Stimulated activated CD4-positive, alpha-beta T cell treated with anti-CD3 and anti-CD28 coated beads, Interleukin-12 subunit alpha, Interleukin-12 subunit beta, amount 100 ng/mL, for 24 hours (primary cell): ENCODE results near the gene ABI3BP.
"Not testable (repeated sequence)": the region's sequence is repeated elsewhere in the genome, so short reads cannot be mapped to it uniquely, and the experiment has no call there.

Experiments
- DNase-seq, 2 experiments: peaks; one replicate each; pipeline ENCODE4 v3.0.0-alpha.2; 2020; ENCODE audit warnings: low read depth in 2 of 2

Gene ABI3BP

DNA sequence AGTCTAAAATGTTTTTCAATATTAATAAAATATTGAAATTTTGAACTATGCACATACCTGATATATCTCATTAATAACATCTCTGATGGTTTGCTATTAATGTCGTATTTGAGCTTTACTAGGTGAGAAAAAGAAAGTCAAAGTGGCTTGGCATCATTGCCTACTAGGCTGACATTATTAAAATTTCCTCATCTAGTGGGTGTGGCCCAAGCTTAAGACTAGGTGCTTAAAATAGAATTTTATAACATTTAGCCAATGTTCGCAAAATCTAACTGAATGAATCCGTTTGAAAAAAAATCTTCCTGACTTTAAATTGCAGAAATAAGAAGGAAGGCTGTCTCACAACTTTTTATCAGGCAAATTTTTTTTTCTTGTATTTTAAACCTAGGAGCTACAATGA is 46.1 kb downstream of the ABI3BP start:
- no peak for DNase-seq

DNA sequence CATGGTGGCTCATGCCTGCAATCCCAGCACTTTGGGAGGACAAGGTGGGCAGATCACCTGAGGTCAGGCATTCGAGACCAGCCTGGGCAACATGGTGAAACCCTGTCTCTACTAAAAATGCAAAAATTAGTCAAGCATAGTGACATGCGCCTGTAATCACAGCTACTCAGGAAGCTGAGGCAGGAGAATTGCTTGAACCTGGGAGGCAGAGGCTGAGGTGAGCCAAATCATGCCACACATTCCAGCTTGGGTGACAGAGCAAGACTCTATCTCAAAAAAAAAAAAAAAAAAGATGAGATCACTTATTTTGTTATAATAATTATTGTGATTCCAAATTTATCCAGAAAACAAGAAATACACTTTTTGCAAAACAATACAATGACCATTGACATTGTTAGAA is 47.1 kb downstream of the ABI3BP start:
- DNase-seq = not testable (repeated sequence)

DNA sequence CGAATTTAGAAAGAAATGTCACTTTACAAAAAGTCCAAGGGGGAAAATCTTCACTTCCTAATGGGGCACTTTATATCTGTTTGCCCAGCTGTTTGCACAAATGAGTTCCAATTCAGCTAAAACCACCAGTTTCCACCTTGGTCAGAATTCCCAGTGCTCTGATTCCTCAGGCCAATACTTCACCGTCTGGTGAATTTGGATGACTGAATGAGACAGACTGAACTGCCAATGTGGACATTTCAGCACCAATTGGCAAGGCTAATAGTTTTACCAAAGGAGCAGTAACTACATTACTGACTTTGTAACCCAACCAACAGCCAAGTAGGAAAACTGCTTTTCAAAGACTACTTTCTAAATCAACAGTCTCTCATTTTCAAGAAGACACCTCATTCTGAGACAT is 51.8 kb downstream of the ABI3BP start:
- no peak for DNase-seq

DNA sequence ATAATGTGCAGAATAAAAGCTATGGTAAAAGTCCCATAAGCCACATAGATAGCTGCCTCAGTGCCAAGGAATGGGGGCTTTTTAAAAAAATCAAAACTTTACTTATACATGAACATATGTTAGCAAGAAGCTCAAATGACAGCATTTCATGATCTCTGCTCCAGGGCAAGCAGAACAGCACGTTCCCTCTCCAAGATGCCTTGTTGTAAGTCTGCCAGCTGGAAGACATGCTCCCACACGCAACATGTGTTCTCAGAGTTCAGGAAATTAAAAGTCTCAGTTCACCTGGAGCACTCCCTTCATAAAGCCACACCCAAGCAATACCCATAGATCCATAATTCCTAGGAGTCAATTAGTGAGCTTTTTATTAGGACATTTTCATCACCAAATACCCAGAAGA is 52.2 kb downstream of the ABI3BP start:
- no peak for DNase-seq

DNA sequence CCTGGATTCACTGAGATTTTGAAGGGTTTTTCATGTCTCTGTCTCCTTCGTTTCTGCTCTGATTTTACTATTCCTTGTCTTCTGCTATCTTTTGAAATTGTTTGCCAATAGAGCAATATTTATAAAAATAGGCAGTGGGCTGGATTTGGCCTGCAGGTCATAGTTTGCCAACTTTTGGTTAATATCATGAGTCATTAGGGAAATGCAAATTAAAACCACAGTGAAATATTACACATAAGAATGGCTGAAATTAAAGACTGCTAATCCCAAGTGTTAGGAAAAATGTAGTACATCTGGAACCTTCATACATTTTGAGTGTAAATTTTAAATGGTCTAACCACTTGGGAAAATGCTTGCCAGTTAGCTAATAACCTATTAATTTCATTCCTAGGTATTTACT is 56.3 kb downstream of the ABI3BP start:
- DNase-seq = no peak

DNA sequence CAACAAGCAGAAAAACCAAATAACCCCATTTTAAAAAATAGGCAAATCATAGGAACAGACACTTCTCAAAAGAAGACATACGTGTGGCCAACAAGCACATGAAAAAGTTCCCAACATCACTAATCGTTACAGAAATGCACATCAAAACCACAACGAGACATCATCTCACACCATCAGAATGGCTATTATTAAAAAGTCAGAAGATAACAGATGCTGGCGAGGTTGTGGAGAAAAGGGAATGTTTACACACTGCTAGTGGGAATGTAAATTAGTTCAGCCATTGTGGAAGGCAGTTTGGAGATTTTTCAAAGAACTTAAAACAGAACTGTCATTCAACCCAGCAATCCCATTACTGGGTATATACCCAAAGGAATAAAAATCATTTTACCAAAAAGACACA is 60.7 kb downstream of the ABI3BP start:
- DNase-seq = no peak

DNA sequence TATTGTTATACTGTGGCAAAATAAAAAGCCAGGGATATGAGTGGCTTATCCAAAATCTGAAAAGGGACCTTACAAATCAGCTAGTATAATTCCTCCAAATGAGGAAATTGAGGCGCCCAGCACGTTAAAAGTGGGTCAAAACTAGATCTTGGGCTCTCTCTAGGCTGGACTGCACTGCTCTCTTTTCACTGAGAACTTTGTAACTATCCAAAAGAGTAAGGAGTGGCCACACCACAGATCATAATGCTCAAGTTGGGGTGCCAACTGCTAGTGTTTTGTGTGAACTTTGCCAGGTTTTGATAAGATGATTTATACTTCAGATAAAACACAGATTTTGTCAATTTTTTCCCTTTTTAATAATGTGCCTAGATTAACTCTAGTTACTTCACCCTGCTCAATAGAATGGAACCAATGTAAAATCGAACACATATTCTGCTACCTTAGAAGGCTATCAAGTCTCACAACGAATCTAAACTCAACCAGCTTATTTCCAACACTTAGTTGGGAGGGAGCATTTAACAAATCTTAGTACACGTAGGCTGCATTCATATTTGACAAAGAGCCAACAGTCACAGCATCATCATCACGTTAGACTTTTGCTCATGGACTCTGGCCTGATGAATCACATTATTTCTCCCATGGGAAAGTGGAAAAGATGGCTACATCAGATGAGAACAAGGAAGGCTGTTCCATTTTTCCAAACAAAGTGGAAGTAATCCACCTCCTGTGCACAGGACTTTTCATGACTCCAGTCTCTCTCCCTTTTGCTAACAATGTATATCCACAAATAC is 64.4 kb downstream of the ABI3BP start:
- DNase-seq = no peak

DNA sequence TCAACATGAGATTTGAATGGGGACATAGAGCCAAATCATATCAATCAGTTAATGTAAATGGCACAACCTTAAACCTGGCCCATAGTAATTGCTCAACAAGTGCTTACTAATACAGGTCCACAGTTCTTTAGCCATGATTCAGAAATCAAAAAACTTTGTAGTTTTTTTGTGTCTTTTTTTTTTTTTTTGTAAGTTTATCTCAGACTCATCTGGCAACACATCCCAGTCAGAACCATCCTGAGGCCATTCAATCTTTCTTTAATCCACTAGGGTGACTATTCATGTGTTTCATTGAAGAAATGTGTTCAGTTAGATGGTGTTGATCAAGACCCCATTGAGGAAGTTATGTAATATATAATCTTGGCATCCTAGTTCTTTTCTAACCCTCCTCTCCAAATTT is 65.4 kb downstream of the ABI3BP start:
- no peak for DNase-seq

DNA sequence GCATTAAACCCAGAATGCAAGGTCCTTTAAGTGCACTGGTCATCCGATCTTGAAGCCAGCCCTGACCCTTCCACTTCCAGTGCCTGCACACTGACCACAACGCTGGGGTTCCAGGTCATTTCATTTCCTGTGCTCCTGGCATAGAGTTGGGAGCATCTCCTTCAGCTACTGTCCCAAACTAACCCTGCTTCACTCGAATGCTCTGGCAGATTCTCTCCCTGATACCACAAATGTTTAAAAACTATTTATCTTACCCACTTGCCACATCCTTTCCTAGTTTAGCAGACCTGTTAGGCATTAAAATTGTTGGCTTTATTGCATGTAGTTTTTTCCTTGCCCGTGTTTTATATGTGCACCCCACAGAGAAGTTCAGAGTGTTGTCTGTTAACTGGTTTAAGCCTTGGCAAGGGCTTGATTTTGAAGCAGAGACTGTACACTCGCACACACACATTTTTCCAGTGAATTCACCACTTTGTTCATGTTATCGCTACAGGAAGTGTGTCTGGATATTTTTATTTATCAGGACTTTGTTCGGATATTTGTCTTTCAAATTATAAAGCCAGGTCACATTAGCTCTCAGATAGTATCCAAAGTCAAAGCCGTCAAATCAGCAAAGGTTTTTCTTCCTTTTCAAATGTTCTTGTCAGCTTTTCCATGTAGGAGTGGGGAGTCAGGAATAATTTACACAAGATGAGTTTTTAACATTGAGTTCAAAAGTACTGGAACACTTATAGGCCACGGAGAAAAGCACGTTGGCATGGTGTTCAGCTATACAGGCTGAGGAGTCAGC is 77.3 kb downstream of the ABI3BP start:
- no peak for DNase-seq

DNA sequence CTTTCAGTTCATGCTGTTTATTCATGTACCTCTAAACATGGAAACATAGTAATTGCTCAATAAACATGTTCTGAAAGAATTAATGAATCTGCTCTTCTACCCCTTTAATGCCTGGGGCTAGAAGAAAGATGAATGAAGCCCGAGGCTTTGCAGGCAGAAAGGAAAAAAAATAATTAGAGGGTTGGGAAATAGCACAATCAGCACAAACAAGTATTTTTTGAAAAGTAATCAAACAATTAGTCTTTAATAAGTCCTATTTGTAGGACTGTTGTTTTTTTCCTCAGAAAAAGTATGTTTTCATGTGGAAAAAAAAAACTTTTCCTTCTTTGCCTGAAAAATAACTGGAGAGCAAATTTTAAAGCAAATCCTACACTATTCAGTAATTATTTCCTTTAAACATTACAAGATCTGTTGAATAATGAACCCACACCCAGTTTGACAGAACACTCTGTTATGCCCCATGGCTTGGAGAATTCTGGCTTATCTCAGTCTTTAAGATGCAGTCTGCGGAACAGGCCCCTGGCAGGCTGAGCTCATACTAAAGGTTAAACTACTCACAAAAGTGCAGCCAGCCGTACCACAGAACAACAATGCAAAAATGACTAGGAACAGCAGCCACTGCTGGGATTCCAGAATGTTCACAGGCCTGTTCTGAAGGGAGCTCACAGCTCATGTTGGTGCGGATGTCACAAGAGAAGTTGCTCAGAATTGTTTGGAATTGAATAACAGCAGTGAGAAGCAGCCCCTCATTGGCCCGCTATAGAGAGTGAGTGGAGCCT is 79.2 kb downstream of the ABI3BP start:
- no peak for DNase-seq

DNA sequence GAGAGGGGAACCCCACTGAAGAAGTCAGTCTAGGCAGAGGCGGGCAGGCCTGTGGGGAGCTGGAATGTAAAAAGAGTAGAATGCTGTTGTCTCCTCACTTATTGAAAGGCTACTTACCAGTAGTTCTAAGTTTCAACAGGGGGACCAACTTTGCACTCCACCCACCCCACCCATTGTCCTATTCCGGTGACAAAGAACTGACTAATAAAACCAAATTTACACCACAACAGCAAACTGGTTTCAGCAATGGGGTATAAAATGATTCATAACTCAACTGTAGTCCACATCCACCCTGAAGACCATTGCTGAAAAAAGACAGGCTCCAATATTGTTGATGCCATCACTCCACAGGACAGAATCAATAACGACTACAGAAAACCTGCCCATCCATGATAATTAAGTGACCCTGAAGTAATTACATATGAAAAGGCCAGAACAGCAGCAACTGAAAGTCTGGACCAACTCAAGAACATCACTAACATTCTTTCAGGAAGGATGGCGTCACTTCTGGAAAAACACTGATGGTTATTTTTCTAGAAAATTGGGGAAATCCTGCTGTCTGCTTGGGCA is 80.2 kb downstream of the ABI3BP start:
- DNase-seq = no peak

DNA sequence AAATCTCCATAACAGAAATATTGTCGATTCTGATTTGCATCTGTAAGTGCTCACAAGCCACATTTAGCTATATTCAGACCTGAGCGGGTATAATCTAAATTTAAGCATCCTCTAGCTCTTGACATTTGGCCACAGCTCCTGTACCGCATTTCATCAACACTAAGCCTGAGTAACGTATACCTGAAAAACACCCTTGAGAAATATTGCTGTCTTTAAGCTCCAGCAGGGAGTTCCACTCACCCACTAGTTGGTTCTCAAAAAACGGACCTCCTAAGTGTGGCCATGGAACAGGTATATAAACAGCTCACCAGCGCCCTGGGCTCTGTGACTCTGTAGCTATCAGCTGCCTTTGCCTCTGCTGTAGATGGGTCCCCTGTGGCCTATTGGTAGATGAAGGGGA is 80.7 kb downstream of the ABI3BP start:
- DNase-seq = no peak

DNA sequence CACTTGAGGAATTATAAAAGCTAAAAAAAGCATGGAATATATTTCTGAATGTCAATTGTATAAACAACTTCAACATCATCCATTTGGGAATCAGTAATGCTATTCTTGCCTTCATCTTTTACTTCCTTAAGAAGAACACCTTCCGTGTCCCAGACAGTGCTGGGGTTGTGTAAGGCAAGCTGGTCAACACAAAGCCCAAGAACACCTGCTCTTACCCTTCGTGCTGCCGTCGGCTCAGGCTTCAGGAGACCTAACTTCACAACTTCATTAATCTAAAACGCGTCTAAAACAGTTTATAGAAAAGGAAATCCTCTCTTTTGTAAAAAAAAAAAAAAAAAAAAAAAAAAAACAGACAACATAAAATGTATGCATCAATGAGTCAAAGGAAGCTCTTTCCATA is 81.3 kb downstream of the ABI3BP start:
- no peak for DNase-seq

DNA sequence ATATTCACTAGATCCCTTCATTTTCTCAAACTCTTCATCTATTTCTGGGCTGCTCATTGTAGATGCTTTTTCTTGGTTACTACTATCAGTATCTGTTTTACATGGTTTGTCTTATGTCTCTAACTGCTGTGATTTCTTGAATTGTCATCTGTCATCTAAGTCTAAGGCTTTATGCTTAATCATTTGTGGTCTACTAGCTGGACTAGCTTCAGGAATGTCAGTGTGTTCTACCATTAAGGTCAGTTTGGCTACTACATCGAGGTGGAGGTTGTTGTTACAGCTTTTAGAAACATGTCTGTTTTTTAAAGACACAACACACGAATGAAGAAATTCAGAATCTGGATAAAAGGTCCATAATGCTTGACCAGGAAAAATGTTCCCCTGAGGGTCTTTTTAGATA is 82.2 kb downstream of the ABI3BP start:
- no peak for DNase-seq

DNA sequence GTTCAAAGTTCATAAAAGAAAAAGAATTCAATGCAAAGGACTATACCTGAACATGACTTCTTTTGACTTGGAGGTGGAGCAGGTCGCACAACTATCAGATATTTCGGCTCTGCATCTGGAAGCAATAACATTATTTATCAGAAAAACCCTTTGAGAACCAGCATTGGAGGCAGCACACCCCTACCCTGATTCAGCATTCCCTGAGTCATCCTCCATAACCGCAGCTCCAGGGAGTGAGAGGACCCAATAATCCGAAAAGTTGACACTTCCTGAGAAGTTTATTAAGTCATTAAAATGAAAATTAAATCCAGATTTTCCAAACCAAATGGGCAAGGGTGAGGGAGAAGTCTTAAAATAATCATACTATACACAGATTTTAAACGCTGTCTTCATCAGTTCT is 90.6 kb downstream of the ABI3BP start:
- no peak for DNase-seq

DNA sequence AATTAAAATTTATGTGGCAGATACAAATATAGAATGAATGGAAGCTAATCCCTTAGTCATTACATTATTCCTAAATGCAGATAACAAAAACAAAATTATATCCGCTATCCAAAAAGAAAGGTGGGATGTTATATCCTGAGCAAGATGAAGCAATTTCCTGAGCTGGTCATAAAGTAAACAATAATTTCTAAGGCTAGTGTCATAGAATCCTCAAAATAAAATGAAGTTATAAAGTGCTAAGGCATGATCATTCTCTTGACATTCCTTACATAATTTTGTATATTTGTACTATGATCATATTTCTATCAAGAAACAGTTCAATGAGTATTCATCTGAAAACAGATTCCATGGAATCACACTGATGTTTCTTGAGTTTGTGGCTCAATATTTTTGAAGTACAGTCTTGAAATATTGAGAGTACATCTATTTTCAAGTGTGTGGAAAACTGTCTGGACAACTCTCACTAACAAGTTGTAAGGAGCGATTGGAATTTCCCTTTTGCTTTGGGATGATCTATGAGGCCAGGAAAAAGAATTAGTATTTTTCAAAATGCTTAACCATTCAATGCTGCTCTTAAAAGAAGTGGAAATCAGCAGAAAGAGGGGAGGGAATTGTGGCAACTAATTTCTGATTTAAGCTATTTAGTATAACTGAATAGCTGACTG is 92.4 kb downstream of the ABI3BP start:
- DNase-seq = no peak

DNA sequence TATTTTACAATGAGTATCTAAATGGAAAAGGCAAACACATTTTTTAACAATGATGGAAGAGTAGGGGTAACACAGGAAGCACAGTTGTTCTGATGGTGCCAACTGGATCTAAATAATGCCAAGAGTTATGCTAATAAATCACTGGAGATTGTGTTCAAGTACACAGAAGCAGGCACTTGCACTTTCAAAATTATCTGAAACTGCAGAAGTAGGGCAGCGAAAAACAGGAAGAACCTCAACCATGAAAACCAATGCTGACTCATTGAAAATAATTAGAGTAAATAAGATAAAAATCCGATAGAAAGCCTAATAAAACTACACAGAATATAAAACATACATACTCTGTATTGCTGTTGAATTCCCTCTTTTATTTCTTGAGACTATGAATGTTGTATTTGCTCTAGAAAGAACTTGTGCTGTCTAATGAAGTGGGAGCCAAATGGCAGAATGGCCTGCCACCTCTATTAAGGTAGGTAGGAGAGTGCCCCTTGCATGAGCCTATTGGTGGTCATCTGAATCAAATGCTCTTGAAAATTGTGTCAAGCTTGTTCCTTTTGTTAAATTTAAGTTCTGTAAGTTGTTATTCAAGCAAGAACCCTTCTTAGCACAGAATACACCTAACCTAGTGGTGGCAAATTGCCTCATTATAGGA is 93.7 kb downstream of the ABI3BP start:
- DNase-seq = no peak

DNA sequence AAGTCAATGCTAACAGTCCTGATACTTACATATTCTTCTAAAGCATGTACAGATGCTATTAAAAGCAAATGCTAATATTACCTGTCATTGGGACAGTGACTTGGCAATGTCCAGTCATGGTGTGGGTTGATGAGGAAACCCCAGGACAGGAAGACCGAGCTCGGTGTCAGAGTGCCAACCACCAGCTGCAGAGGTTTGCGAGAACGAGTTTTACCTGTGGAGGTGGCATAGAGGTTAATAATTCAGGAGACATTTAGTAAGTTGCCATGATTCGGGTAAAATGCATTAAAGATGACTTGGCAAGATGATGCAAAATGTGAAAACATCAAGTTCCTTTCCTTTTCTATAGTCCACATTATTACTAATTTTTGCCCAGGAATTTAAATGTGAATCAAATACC is 94.5 kb downstream of the ABI3BP start:
- no peak for DNase-seq

DNA sequence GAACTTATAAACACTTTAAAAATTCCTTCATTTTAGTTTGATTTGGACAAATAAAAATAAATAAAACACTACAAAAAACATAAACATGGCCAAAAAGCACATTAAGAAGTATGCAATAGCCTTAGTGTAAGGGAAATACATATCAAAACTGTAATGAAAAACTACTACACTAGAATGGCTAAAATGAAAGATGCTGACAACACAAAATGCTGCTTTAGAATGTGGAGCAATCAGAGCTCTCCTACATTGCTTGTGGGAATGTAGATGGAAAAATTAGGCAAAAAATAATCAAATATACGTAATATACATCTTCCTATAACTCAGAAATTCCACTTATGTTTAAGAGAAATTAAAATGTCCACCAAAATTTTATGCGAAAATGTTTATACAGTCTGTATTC is 96.2 kb downstream of the ABI3BP start:
- no peak for DNase-seq

DNA sequence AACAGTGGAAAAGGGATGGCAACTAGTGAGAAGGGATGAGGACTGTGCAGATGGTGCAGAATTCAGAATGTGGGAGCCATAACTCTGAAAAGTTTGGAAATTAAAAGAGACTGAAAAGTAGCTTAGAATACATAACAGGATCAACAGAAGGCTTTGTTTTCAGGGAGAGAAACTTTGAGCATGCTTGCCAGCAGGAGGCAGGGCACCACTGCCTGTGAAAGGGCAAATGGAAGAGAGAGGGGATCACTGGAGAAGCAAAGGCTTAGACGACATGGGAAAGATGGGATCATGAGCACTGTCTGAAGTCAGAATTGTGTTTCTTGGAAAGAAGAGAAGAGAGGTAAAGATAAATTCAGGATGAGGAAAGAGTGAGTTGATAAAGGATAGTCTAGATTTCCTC is 99.6 kb downstream of the ABI3BP start:
- DNase-seq = no peak

DNA sequence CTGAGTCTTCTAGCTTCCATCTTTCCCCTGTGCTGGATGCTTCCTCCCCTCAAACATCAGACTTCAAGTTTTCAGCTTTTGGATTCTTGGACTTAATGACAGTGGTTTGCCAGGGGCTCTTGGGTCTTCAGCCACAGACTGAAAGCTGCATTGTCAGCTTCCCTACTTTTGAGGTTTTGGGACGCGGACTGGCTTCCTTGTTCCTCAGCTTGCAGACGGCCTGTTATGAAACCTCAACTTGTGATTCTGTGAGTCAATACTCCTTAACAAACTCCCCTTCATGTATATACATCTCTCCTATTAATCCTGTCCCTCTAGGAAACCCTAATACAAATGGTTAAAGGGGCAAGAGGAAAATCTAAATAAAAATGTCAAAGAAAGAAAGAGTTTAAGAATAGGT is 100.1 kb downstream of the ABI3BP start:
- DNase-seq = no peak
